ENCODE data around the gene CUL3.
"Not testable (repeated sequence)": the region's sequence is repeated elsewhere in the genome, so short reads cannot be mapped to it uniquely, and the experiment has no call there.

The CUL3 gene

GRCh38 chr2:224485081-224486014, 99.8 kb downstream of the CUL3 start:
- DNase-seq (ENCODE audit: low read depth in 2 of 3, low spot score in 1 of 3), result not testable (repeated sequence)

GRCh38 chr2:224479826-224480225, 105.3 kb downstream of the CUL3 start:
- no peak for DNase-seq (ENCODE audit: low read depth in 2 of 3, low spot score in 1 of 3)

- DNase-seq (ENCODE audit: low read depth in 2 of 3, low spot score in 1 of 3), result no peak
Measured at GRCh38 chr2:224472827-224473226, 112.3 kb downstream of the CUL3 start.

GRCh38 chr2:224472137-224472536, 113.0 kb downstream of the CUL3 start:
- no peak for DNase-seq (ENCODE audit: low read depth in 2 of 3, low spot score in 1 of 3)

GRCh38 chr2:224469374-224469964, 115.7 kb downstream of the CUL3 start:
- no peak for DNase-seq (ENCODE audit: low read depth in 2 of 3, low spot score in 1 of 3)

- no peak for DNase-seq (ENCODE audit: low read depth in 2 of 3, low spot score in 1 of 3)
Measured at GRCh38 chr2:224466304-224466895, 118.8 kb downstream of the CUL3 start.

- DNase-seq (ENCODE audit: low read depth in 2 of 3, low spot score in 1 of 3), result no peak
Measured at GRCh38 chr2:224461391-224461790, 123.8 kb downstream of the CUL3 start.

GRCh38 chr2:224457408-224458096, 127.6 kb downstream of the CUL3 start:
- DNase-seq (ENCODE audit: low read depth in 2 of 3, low spot score in 1 of 3), result no peak

GRCh38 chr2:224453892-224454291, 131.3 kb downstream of the CUL3 start:
- no peak for DNase-seq (ENCODE audit: low read depth in 2 of 3, low spot score in 1 of 3)

GRCh38 chr2:224449212-224450147, 135.7 kb downstream of the CUL3 start:
- DNase-seq (ENCODE audit: low read depth in 2 of 3, low spot score in 1 of 3), result no peak

- no peak for DNase-seq (ENCODE audit: low read depth in 2 of 3, low spot score in 1 of 3)
Measured at GRCh38 chr2:224448236-224448635, 136.9 kb downstream of the CUL3 start.

- DNase-seq (ENCODE audit: low read depth in 2 of 3, low spot score in 1 of 3), result no peak
Measured at GRCh38 chr2:224444783-224445182, 140.4 kb downstream of the CUL3 start.

- no peak for DNase-seq (ENCODE audit: low read depth in 2 of 3, low spot score in 1 of 3)
Measured at GRCh38 chr2:224444021-224444420, 141.1 kb downstream of the CUL3 start.

- DNase-seq (ENCODE audit: low read depth in 2 of 3, low spot score in 1 of 3), result no peak
Measured at GRCh38 chr2:224442071-224442967, 142.8 kb downstream of the CUL3 start.

- DNase-seq (ENCODE audit: low read depth in 2 of 3, low spot score in 1 of 3), result no peak
Measured at GRCh38 chr2:224440988-224441387, 144.2 kb downstream of the CUL3 start.

GRCh38 chr2:224438726-224439125, 146.4 kb downstream of the CUL3 start:
- no peak for DNase-seq (ENCODE audit: low read depth in 2 of 3, low spot score in 1 of 3)

- DNase-seq (ENCODE audit: low read depth in 2 of 3, low spot score in 1 of 3), result no peak
Measured at GRCh38 chr2:224436634-224437033, 148.5 kb downstream of the CUL3 start.

- no peak for DNase-seq (ENCODE audit: low read depth in 2 of 3, low spot score in 1 of 3)
Measured at GRCh38 chr2:224434618-224435017, 150.5 kb downstream of the CUL3 start.

GRCh38 chr2:224433442-224433841, 151.7 kb downstream of the CUL3 start:
- DNase-seq (ENCODE audit: low read depth in 2 of 3, low spot score in 1 of 3), result no peak
